GM12878 (cell line): Measurements from ENCODE around the gene ARAP2. TPM values are rescaled to one million over a fixed set of nuclear protein-coding genes. Genes with fewer than 3 reads are reported as not detected.

Experiments used
- BCL11A ChIP-seq: IDR thresholded peaks from 2 replicates; pipeline ENCODE4 v1.6.1; 2011; ENCODE audit warnings: low read depth, low read length
- CREB1 ChIP-seq: IDR thresholded peaks from 2 replicates; pipeline ENCODE4 v1.6.1; 2012; ENCODE audit warnings: low read depth, mild to moderate bottlenecking, inconsistent platforms
- CREM ChIP-seq: IDR thresholded peaks from 2 replicates; pipeline ENCODE4 v1.6.1; 2014; ENCODE audit warnings: antibody characterized with exemption, low read depth
- EGR1 ChIP-seq, 2 experiments: IDR thresholded peaks; 1 replicate in 1 of 2; 2 replicates in 1 of 2; pipeline ENCODE4 v1.6.1; 2011 to 2012; ENCODE audit warnings: low read depth in 2 of 2, low read length in 2 of 2, borderline replicate concordance in 1 of 2, mild to moderate bottlenecking in 1 of 2, moderate library complexity in 1 of 2
- GABPA ChIP-seq: IDR thresholded peaks from 2 replicates; pipeline ENCODE4 v1.6.1; 2014; ENCODE audit warnings: antibody characterized with exemption, low read depth, mild to moderate bottlenecking, inconsistent platforms
- IKZF1 ChIP-seq: fragments of 450-650 bp; conservative IDR thresholded peaks from 2 replicates; pipeline ENCODE4 v1.6.1; 2017; ENCODE audit warnings: antibody characterized with exemption, mild to moderate bottlenecking
- KAT2A ChIP-seq: conservative IDR thresholded peaks from 2 replicates; pipeline ENCODE4 v1.6.1; 2011; ENCODE audit warnings: low read depth, low read length; ENCODE audit not compliant: control insufficient read depth
- MEF2A ChIP-seq: IDR thresholded peaks from 2 replicates; pipeline ENCODE4 v1.6.1; 2011; ENCODE audit warnings: low read depth, mild to moderate bottlenecking, low read length, moderate library complexity; ENCODE audit not compliant: insufficient read depth
- MEF2B ChIP-seq: fragments of 450-650 bp; IDR thresholded peaks from 2 replicates; pipeline ENCODE4 v1.6.1; 2018; ENCODE audit warnings: mild to moderate bottlenecking, moderate library complexity; ENCODE audit not compliant: partially characterized antibody, poor library complexity, severe bottlenecking
- MTA2 ChIP-seq: fragments of 450-650 bp; IDR thresholded peaks from 2 replicates; pipeline ENCODE4 v1.6.1; 2016; ENCODE audit warnings: low read depth, mild to moderate bottlenecking, moderate library complexity
- NFIC ChIP-seq: IDR thresholded peaks from 2 replicates; pipeline ENCODE4 v1.6.1; 2012; ENCODE audit warnings: low read depth, mild to moderate bottlenecking, inconsistent platforms, low read length, moderate library complexity
- NR2C2 ChIP-seq: IDR thresholded peaks from 2 replicates; pipeline ENCODE4 v1.6.1; 2011; ENCODE audit warnings: borderline replicate concordance, low read depth; ENCODE audit not compliant: control insufficient read depth, insufficient read length
- PAX8 ChIP-seq: fragments of 450-650 bp; IDR thresholded peaks from 2 replicates; pipeline ENCODE4 v1.6.1; 2017; ENCODE audit warnings: mild to moderate bottlenecking, moderate library complexity
- POU2F2 ChIP-seq: IDR thresholded peaks from 3 replicates; pipeline ENCODE4 v1.6.1; 2011; ENCODE audit warnings: low read depth, mild to moderate bottlenecking, low read length, borderline replicate concordance
- RAD21 ChIP-seq: IDR thresholded peaks from 2 replicates; pipeline ENCODE4 v1.6.1; 2011; ENCODE audit warnings: mild to moderate bottlenecking, low read depth, low read length, moderate library complexity; ENCODE audit not compliant: insufficient read depth
- RFX5 ChIP-seq: IDR thresholded peaks from 2 replicates; pipeline ENCODE4 v1.6.1; 2011; ENCODE audit warnings: low read depth, low read length, improper control_type of control experiment
- RUNX3 ChIP-seq: IDR thresholded peaks from 2 replicates; pipeline ENCODE4 v1.6.1; 2012; ENCODE audit warnings: low read length, inconsistent platforms
- SP1 ChIP-seq: IDR thresholded peaks from one replicate; pipeline ENCODE4 v1.6.1; 2011; ENCODE audit warnings: low read depth, low read length
- TCF3 ChIP-seq: IDR thresholded peaks from 2 replicates; pipeline ENCODE4 v1.6.1; 2012; ENCODE audit warnings: low read depth, mild to moderate bottlenecking, low read length, borderline replicate concordance; ENCODE audit not compliant: insufficient read depth
- ZBED1 ChIP-seq: IDR thresholded peaks from 2 replicates; pipeline ENCODE4 v1.6.1; 2016; ENCODE audit warnings: borderline replicate concordance
- ZNF207 ChIP-seq: fragments of 450-650 bp; IDR thresholded peaks from 2 replicates; pipeline ENCODE4 v1.6.1; 2014; ENCODE audit warnings: antibody characterized with exemption, mild to moderate bottlenecking, borderline replicate concordance
- ZZZ3 ChIP-seq: IDR thresholded peaks from 2 replicates; pipeline ENCODE4 v1.6.1; 2011; ENCODE audit warnings: low read depth; ENCODE audit not compliant: control insufficient read depth, insufficient read length
- polyA plus RNA-seq, 11 experiments: library from polyadenylated mRNA; depleted of rRNA in 4 of 11; unstranded in 6 of 11; stranded (reverse) in 5 of 11; fragments of >200 nt; fragmentation: Nextera tagmentation in 4 of 11; fragmentation: Illumina TruSeq in 1 of 11; extraction: Ambion mirVana in 4 of 11; extraction: Trizol in 1 of 11; gene quantifications; 1 replicate in 1 of 11; 2 replicates in 10 of 11; pipeline versions ENCODE4 v1.2.1 to v1.2.3, GENCODE V29; 2011 to 2016; ENCODE audit warnings: inconsistent platforms in 2 of 11, missing spikeins in 2 of 11, low read depth in 1 of 11
- total RNA-seq, 4 experiments: library from RNA; depleted of rRNA in 3 of 4; stranded (reverse); fragments of >200 nt in 3 of 4; fragmentation: Illumina TruSeq in 1 of 4; extraction: Trizol in 1 of 4; gene quantifications; 2 replicates each; pipeline versions ENCODE4 v1.2.1 to v1.2.3, GENCODE V29; 2013 to 2021
- TF ChIP-seq, protein P1 (sequence below): IDR thresholded peaks from 2 replicates; pipeline ENCODE4 v1.6.1; 2012; ENCODE audit warnings: low read depth, low read length, improper control_type of control experiment
- TF ChIP-seq, protein P2 (sequence below): IDR thresholded peaks from 2 replicates; pipeline ENCODE4 v1.6.1; 2011; ENCODE audit warnings: borderline replicate concordance, low read depth, mild to moderate bottlenecking, moderate library complexity, low read length; ENCODE audit not compliant: insufficient read depth, poor library complexity, severe bottlenecking
- TF ChIP-seq, protein P3 (sequence below): fragments of 450-650 bp; formaldehyde crosslinking; IDR thresholded peaks from 2 replicates; pipeline ENCODE4 v1.5.0; 2022; ENCODE audit warnings: mild to moderate bottlenecking, missing genetic modification characterization
- TF ChIP-seq, protein P4 (sequence below): fragments of 450-650 bp; IDR thresholded peaks from 2 replicates; pipeline ENCODE4 v1.6.1; 2017; ENCODE audit warnings: mild to moderate bottlenecking, low read depth, inconsistent platforms; ENCODE audit not compliant: poor library complexity, severe bottlenecking

ARAP2 gene
- total and polyA plus RNA-seq, 10 of the 15 experiments (the other 5 are each of a cell fraction or from before 2014, with no cell fraction given), result 5.4 to 36.1 (median 12.2) TPM

DNA sequence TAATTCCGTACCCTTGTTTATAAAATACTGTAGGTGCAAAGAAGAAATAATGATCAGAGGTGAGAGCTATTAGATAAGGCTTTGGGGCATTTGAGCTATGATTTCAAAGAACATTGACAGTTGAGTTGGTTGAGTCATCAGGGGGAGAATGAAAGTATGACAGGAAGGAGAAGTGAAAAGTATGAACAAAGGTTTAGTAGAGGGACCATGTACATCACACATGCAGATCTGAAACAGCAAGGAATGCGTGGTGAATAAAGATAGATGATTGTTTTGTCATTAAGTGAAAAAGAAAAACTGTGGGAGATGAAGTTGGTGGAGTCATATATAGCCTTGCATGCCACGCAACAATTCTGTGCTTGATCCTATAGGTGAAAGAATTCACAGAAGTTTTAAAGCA is 163.1 kb downstream of the ARAP2 start (continued):
- no peak for TF ChIP-seq RAD21
- no peak for TF ChIP-seq SP1
- TF ChIP-seq, protein P1, sequence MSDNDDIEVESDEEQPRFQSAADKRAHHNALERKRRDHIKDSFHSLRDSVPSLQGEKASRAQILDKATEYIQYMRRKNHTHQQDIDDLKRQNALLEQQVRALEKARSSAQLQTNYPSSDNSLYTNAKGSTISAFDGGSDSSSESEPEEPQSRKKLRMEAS, result no peak
- TF ChIP-seq, protein P2, sequence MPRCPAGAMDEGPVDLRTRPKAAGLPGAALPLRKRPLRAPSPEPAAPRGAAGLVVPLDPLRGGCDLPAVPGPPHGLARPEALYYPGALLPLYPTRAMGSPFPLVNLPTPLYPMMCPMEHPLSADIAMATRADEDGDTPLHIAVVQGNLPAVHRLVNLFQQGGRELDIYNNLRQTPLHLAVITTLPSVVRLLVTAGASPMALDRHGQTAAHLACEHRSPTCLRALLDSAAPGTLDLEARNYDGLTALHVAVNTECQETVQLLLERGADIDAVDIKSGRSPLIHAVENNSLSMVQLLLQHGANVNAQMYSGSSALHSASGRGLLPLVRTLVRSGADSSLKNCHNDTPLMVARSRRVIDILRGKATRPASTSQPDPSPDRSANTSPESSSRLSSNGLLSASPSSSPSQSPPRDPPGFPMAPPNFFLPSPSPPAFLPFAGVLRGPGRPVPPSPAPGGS, result no peak
- TF ChIP-seq IKZF1, result peak; percentile 73
- no peak for TF ChIP-seq TCF3
- no peak for TF ChIP-seq RFX5
- TF ChIP-seq ZNF207, result no peak
- TF ChIP-seq GABPA, result peak; percentile 32; the same call in 1 of the 2 replicates
- peak; percentile 70; the same call in 1 of the 2 replicates for TF ChIP-seq RUNX3
- peak; percentile 95 for TF ChIP-seq MTA2
- TF ChIP-seq MEF2A, result no peak
- TF ChIP-seq KAT2A, result no peak
- TF ChIP-seq ZBED1, result no peak
- no peak for TF ChIP-seq ZZZ3
- TF ChIP-seq MEF2B, result no peak
- TF ChIP-seq BCL11A, result peak; percentile 81
- peak; percentile 83; the same call in 1 of the 2 replicates for TF ChIP-seq NFIC
- no peak for TF ChIP-seq EGR1 (IDR thresholded peaks at IDR 0.05; ENCODE audit: borderline replicate concordance in 1 of 2, low read depth in 2 of 2, low read length in 2 of 2)
- peak; percentile 27; the same call in 1 of the 3 replicates for TF ChIP-seq POU2F2
- TF ChIP-seq, protein P3, sequence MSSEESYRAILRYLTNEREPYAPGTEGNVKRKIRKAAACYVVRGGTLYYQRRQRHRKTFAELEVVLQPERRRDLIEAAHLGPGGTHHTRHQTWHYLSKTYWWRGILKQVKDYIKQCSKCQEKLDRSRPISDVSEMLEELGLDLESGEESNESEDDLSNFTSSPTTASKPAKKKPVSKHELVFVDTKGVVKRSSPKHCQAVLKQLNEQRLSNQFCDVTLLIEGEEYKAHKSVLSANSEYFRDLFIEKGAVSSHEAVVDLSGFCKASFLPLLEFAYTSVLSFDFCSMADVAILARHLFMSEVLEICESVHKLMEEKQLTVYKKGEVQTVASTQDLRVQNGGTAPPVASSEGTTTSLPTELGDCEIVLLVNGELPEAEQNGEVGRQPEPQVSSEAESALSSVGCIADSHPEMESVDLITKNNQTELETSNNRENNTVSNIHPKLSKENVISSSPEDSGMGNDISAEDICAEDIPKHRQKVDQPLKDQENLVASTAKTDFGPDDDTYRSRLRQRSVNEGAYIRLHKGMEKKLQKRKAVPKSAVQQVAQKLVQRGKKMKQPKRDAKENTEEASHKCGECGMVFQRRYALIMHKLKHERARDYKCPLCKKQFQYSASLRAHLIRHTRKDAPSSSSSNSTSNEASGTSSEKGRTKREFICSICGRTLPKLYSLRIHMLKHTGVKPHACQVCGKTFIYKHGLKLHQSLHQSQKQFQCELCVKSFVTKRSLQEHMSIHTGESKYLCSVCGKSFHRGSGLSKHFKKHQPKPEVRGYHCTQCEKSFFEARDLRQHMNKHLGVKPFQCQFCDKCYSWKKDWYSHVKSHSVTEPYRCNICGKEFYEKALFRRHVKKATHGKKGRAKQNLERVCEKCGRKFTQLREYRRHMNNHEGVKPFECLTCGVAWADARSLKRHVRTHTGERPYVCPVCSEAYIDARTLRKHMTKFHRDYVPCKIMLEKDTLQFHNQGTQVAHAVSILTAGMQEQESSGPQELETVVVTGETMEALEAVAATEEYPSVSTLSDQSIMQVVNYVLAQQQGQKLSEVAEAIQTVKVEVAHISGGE (CRISPR knock-in tag), result no peak
- no peak for TF ChIP-seq NR2C2
- peak; percentile 80; the same call in 1 of the 2 replicates for TF ChIP-seq CREM
- TF ChIP-seq, protein P4, sequence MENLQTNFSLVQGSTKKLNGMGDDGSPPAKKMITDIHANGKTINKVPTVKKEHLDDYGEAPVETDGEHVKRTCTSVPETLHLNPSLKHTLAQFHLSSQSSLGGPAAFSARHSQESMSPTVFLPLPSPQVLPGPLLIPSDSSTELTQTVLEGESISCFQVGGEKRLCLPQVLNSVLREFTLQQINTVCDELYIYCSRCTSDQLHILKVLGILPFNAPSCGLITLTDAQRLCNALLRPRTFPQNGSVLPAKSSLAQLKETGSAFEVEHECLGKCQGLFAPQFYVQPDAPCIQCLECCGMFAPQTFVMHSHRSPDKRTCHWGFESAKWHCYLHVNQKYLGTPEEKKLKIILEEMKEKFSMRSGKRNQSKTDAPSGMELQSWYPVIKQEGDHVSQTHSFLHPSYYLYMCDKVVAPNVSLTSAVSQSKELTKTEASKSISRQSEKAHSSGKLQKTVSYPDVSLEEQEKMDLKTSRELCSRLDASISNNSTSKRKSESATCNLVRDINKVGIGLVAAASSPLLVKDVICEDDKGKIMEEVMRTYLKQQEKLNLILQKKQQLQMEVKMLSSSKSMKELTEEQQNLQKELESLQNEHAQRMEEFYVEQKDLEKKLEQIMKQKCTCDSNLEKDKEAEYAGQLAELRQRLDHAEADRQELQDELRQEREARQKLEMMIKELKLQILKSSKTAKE, result peak; percentile 39
- TF ChIP-seq CREB1, result peak; percentile 82
- TF ChIP-seq PAX8, result no peak
